Measurements from ENCODE around the gene CPA5.

The CPA5 gene

GRCh38 chr7:130384841-130385599, 40.4 kb downstream of the CPA5 start:
- no peak for TF ChIP-seq EZH2phosphoT487 (IDR thresholded peaks at IDR 0.05; ENCODE audit: low read depth)
- TF ChIP-seq, protein P1, sequence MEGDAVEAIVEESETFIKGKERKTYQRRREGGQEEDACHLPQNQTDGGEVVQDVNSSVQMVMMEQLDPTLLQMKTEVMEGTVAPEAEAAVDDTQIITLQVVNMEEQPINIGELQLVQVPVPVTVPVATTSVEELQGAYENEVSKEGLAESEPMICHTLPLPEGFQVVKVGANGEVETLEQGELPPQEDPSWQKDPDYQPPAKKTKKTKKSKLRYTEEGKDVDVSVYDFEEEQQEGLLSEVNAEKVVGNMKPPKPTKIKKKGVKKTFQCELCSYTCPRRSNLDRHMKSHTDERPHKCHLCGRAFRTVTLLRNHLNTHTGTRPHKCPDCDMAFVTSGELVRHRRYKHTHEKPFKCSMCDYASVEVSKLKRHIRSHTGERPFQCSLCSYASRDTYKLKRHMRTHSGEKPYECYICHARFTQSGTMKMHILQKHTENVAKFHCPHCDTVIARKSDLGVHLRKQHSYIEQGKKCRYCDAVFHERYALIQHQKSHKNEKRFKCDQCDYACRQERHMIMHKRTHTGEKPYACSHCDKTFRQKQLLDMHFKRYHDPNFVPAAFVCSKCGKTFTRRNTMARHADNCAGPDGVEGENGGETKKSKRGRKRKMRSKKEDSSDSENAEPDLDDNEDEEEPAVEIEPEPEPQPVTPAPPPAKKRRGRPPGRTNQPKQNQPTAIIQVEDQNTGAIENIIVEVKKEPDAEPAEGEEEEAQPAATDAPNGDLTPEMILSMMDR (IDR thresholded peaks at IDR 0.05; ENCODE audit: low read depth, low read length) = no peak
- no peaks in the 10 kb centered on the region for H3K9me3 ChIP-seq (ENCODE audit: insufficient read depth, low read length)
- no peak overlapping the region for H3K27ac ChIP-seq (ENCODE audit: low read length)
- H3K4me3 ChIP-seq (ENCODE audit: low read length) = no peak overlapping the region
- no peaks in the 10 kb centered on the region for H4K20me1 ChIP-seq (ENCODE audit: insufficient read depth, low read length)
- H2AFZ ChIP-seq (ENCODE audit: low read depth, low read length) = no peak overlapping the region
- H3K9ac ChIP-seq (ENCODE audit: low read length) = no peak overlapping the region
- H3K4me2 ChIP-seq (ENCODE audit: low read length) = no peak overlapping the region
- H3K79me2 ChIP-seq (ENCODE audit: low read length) = no peaks in the 10 kb centered on the region
- H3K27me3 ChIP-seq (ENCODE audit: low read depth, low read length) = no peaks in the 10 kb centered on the region
- no peaks in the 10 kb centered on the region for H3K4me1 ChIP-seq (ENCODE audit: low read length)
- H3K36me3 ChIP-seq (replicated peaks; ENCODE audit: low read depth, low read length) = no peaks in the 10 kb centered on the region

GRCh38 chr7:130385600-130386066, 41.0 kb downstream of the CPA5 start:
- H3K4me1 ChIP-seq (ENCODE audit: low read length) = no peaks in the 10 kb centered on the region
- H3K4me2 ChIP-seq (ENCODE audit: low read length) = no peak overlapping the region
- no peaks in the 10 kb centered on the region for H4K20me1 ChIP-seq (ENCODE audit: insufficient read depth, low read length)
- no peaks in the 10 kb centered on the region for H3K36me3 ChIP-seq (replicated peaks; ENCODE audit: low read depth, low read length)
- no peak for TF ChIP-seq EZH2phosphoT487 (IDR thresholded peaks at IDR 0.05; ENCODE audit: low read depth)
- TF ChIP-seq, protein P1 (IDR thresholded peaks at IDR 0.05; ENCODE audit: low read depth, low read length) = no peak
- H3K9ac ChIP-seq (ENCODE audit: low read length) = no peak overlapping the region
- H3K9me3 ChIP-seq (ENCODE audit: insufficient read depth, low read length) = no peaks in the 10 kb centered on the region
- no peaks in the 10 kb centered on the region for H3K27me3 ChIP-seq (ENCODE audit: low read depth, low read length)
- H3K4me3 ChIP-seq (ENCODE audit: low read length) = no peak overlapping the region
- no peak overlapping the region for H3K27ac ChIP-seq (ENCODE audit: low read length)
- no peaks in the 10 kb centered on the region for H3K79me2 ChIP-seq (ENCODE audit: low read length)
- H2AFZ ChIP-seq (ENCODE audit: low read depth, low read length) = no peak overlapping the region

DNA sequence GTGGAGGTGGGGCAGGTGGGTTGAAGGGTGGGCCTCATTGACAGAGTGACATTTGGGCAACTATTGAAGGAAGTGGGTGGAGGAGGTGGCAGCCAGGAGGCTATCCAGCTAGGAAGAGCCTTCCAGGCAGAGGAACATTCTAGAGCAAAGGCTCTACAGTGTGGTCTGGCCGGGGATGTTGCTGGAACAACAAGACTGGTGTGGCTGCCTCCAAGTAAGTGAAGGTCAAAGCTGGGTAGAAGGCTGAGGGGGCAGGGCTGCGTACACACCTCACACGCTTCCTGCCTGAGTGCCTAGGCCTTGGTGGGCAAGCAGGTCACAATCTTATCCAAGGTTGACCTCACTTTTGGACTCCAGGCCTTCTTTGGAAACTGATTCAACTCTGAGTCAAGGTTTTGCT, 42.3 kb downstream of the CPA5 start:
- H3K79me2 ChIP-seq (ENCODE audit: low read length) = no peaks in the 10 kb centered on the region
- no peaks in the 10 kb centered on the region for H3K36me3 ChIP-seq (replicated peaks; ENCODE audit: low read depth, low read length)
- H3K4me1 ChIP-seq (ENCODE audit: low read length) = no peaks in the 10 kb centered on the region
- H3K27ac ChIP-seq (ENCODE audit: low read length) = no peak overlapping the region
- H3K9me3 ChIP-seq (ENCODE audit: insufficient read depth, low read length) = no peaks in the 10 kb centered on the region
- no peak overlapping the region for H3K4me3 ChIP-seq (ENCODE audit: low read length)
- no peaks in the 10 kb centered on the region for H3K27me3 ChIP-seq (ENCODE audit: low read depth, low read length)
- no peaks in the 10 kb centered on the region for H4K20me1 ChIP-seq (ENCODE audit: insufficient read depth, low read length)
- TF ChIP-seq EZH2phosphoT487 (IDR thresholded peaks at IDR 0.05; ENCODE audit: low read depth) = no peak
- TF ChIP-seq, protein P1 (IDR thresholded peaks at IDR 0.05; ENCODE audit: low read depth, low read length) = no peak
- no peak overlapping the region for H2AFZ ChIP-seq (ENCODE audit: low read depth, low read length)
- no peak overlapping the region for H3K9ac ChIP-seq (ENCODE audit: low read length)
- no peak overlapping the region for H3K4me2 ChIP-seq (ENCODE audit: low read length)

DNA sequence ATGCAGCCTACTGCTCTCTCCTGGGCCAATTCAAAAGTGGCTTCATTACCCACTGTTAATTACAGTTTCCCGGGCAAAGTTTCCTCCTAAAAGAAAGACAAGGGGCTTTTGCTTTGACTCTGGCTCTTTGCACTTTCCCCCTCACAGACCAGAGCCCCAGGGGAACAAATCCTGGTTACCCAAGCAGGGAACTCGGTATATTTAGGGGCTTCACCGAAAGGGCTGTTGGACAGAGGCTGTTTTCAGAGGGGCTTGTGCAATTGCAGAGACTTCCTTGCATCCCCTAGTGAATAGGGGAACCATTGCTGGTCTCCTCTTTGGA, 42.7 kb downstream of the CPA5 start:
- H3K36me3 ChIP-seq (replicated peaks; ENCODE audit: low read depth, low read length) = no peaks in the 10 kb centered on the region
- no peak overlapping the region for H3K4me3 ChIP-seq (ENCODE audit: low read length)
- no peak overlapping the region for H2AFZ ChIP-seq (ENCODE audit: low read depth, low read length)
- TF ChIP-seq, protein P1 (IDR thresholded peaks at IDR 0.05; ENCODE audit: low read depth, low read length) = no peak
- TF ChIP-seq EZH2phosphoT487 (IDR thresholded peaks at IDR 0.05; ENCODE audit: low read depth) = no peak
- no peaks in the 10 kb centered on the region for H4K20me1 ChIP-seq (ENCODE audit: insufficient read depth, low read length)
- no peaks in the 10 kb centered on the region for H3K4me1 ChIP-seq (ENCODE audit: low read length)
- no peaks in the 10 kb centered on the region for H3K9me3 ChIP-seq (ENCODE audit: insufficient read depth, low read length)
- no peak overlapping the region for H3K9ac ChIP-seq (ENCODE audit: low read length)
- no peak overlapping the region for H3K4me2 ChIP-seq (ENCODE audit: low read length)
- no peaks in the 10 kb centered on the region for H3K79me2 ChIP-seq (ENCODE audit: low read length)
- no peaks in the 10 kb centered on the region for H3K27me3 ChIP-seq (ENCODE audit: low read depth, low read length)
- H3K27ac ChIP-seq (ENCODE audit: low read length) = no peak overlapping the region
